GM21360 (cell line): ENCODE results near the gene ATG16L2.
"Not testable (repeated sequence)": the region's sequence is repeated elsewhere in the genome, so short reads cannot be mapped to it uniquely, and the experiment has no call there.

Experiments used
- ATAC-seq: cut with Tn5 transposase; IDR thresholded peaks from one replicate; pipeline ENCODE4 v1.9.1; 2021; ENCODE audit warnings: mild to moderate bottlenecking, moderate library complexity; ENCODE audit not compliant: unreplicated experiment

Gene ATG16L2

DNA sequence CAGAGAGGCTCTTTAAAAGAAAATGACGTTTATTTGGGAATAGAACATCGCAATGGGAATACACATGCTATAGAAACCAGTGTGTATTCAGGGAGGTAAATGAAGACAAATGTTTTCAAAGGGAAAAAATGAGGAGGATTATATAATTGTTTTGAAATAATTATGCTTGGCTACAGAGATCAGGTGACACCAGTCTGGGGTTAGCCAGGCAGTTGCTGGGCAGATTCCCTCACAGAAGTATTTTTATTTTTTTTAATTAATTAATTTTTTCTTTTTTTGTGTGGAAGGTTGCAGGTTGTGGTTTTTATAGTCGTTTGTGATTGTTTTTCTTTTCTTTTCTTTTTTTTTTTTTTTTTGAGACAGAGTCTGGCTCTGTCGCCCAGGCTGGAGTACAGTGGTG is 14.8 kb upstream of the ATG16L2 start:
- ATAC-seq: no peak

- no peak for ATAC-seq
Measured at GRCh38 chr11:72802822-72803221, 11.4 kb upstream of the ATG16L2 start.

DNA sequence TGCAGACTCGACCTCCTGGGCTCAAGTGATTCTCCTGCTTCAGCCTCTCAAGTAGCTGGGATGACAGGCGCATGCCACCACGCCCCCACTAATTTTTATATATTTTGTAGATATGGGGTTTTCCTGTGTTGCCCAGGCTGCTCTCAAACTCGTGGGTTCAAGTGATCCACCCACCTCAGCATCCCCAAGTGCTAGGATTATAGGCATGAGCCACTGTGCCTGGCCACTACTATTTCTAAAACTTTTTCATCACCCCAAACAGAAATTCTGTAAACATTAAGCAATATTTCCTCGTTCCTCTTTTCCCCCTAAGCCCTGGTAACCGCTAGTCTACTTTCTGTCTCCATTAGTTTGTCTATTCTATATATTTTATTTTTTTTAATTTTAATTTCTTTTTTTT is 9.0 kb upstream of the ATG16L2 start:
- ATAC-seq: no peak

DNA sequence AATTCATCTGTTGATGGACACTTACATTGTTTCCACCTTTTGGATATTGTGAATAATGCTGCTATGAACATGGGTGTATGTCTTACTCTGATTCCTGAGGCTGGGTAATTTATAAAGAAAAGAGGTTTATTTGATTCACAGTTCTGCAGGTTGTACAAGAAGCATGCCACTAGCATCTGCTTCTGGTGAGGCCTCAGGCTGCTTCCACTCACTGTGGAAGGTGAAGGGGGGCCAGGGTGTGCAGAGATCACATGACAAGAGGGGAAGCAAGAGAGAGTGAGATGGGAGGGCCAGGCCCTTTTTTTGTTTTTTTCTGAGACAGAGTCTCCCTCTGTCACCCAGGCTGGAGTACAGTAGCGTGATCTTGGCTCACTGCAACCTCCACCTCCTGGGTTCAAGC is 7.8 kb upstream of the ATG16L2 start:
- not testable (repeated sequence) for ATAC-seq

GRCh38 chr11:72807021-72807693 is 7.1 kb upstream of the ATG16L2 start:
- ATAC-seq: no peak

DNA sequence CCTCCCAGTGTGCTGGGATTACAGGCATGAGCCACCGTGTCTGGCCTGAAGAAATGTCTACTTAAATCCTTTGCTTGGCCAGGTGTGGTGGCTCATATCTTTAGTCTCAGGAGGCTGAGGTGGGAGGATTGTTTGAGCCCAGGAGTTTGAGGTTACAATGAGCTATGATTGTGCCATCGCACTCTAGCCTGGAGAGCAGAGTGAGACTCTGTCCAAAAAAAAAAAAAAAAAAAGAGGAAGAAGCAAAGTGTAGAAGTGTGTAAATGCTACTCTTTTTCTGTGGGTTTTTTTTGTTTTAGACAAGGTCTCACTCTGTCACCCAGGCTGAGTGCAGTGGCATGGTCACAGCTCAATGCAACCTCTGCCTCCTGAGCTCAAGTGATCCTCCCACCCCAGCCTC is 6.4 kb upstream of the ATG16L2 start:
- ATAC-seq: no peak

DNA sequence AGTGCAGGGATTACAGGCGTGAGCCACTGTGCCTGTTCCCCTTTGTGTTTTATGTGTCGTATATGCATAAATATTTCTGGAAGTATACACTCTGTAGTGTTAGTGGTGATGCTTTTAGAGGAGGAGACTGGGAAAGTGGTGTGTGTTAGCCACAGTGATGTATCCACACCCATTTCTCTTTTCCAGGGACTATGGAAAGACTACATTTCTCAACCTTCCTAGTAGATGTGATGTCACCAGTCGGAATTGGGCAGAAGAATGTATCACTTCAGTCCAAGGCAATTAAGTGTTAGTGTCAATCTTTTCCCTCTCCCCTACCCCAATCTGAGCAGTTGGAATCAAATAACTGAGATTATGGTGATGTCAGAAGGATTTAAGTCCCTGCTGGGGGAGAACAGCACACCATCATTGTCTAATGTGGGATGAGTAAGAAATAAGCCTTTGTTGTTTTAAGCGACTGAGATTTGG is 5.8 kb upstream of the ATG16L2 start:
- no peak for ATAC-seq

- not testable (repeated sequence) for ATAC-seq
Measured at GRCh38 chr11:72811686-72812085, 2.5 kb upstream of the ATG16L2 start.

DNA sequence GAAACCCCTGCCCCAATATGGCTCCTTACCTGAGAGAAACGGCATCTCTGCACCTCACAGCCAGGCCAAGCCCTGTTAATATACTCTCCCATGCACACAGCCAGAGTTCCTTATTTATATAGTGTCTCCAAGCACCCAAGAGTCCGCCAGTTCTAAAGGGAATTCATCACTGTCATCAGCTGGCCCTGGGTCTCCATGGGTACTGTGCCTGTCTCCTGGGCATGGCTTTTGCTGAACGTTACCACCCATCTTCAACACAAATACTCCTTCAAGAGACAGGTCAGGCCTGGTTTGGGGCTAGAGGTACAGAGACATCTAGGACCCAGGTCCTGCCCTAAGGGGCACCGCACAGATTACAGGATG is 1.6 kb upstream of the ATG16L2 start:
- ATAC-seq: no peak

- ATAC-seq: no peak
Measured at GRCh38 chr11:72812967-72813739, 1.1 kb upstream of the ATG16L2 start.

DNA sequence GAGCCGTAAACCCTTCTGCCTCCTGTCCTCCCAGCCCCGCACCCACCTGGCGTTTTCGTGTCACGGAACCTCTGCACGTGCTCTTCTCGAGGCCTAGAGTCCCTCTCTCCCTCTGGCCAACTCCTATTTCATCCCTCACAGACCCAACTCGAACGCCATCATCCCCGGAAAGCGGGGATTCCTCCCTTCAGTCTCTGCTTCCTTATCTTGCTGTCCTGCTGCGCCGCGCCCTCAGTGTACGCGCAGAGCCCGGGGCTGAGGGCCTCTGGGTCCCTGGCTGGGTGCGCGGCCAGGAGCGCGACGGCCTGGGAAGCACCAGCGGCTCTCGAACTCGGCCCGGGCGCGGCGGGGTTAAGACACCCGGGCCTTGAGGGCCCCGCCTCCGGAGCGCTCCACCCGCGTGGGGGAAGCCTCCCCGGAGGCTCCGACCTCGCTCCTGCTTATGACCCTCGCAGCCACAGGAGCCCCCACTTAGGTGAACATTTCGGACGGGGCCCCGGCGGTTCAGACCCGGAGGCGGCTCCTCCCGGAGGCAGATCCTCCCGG is 398 bp upstream of the ATG16L2 start:
- peak; percentile 38 for ATAC-seq

GRCh38 chr11:72815110-72815618 is 953 bp downstream of the ATG16L2 start:
- ATAC-seq: no peak

DNA sequence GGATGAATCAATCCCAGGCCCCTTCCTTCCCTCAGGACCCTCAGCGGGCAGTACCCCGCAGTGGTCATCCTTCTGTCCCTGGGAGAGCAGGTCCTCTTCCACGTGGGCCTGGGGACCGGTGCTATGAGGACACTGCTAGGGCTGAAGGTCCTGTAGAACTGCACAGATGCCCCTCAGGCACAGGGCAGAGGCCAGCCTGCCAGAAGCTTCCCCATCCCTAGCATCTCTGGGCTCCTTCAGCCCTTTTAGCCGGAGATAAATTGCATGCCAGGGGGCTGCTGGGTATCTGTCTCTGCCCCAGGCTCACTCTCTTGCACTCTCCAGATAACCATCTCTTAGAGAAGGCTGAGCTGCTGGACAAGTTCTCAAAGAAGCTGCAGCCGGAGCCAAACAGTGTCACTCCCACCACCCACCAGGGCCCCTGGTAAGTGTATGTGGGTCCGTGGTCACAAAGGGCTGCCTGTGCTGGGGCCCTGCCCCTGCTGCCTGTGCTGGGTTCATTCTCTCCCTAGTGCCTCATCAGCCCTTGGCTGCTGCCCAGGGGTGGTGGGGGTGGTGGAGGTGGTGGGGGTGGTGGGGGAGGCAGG is 2.3 kb downstream of the ATG16L2 start:
- ATAC-seq: no peak

DNA sequence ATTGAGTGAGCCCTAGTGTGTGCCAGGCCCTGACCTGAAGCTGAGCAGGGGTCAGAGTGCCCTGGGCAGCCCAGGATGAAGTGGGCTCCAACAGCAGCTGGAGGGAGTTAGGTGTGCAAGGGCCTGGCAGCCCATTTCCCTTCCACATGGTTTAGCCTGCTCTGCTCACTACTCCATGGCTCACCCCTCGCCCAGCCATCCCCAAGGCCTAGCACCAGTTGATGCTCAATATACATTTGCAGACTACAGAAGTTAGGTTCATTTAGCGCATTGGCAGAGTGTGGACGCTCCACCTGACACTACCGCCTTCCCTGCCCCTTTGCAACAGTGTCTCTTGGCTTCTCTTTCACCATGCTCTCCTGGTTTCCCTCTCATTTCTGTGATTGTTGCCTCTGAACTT is 3.8 kb downstream of the ATG16L2 start:
- no peak for ATAC-seq

DNA sequence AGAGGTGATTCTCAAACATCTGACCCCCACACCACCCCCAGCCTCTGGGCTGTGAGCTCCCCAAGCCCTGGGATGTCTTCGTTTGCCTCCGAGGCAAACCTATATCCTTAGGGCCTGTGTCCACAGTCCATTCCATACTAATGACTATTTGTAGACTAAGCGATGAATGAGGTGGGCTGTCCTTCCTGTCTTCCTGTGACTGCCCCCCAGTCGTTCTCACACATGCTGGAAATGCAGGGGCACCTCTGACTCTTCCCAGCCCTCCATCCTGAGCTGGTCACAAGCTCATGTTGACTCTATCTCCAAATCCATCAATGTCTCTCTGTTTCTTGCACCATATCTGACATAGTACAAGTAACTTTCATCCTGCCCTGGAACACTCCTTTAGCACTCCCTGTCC is 4.8 kb downstream of the ATG16L2 start:
- ATAC-seq: no peak

DNA sequence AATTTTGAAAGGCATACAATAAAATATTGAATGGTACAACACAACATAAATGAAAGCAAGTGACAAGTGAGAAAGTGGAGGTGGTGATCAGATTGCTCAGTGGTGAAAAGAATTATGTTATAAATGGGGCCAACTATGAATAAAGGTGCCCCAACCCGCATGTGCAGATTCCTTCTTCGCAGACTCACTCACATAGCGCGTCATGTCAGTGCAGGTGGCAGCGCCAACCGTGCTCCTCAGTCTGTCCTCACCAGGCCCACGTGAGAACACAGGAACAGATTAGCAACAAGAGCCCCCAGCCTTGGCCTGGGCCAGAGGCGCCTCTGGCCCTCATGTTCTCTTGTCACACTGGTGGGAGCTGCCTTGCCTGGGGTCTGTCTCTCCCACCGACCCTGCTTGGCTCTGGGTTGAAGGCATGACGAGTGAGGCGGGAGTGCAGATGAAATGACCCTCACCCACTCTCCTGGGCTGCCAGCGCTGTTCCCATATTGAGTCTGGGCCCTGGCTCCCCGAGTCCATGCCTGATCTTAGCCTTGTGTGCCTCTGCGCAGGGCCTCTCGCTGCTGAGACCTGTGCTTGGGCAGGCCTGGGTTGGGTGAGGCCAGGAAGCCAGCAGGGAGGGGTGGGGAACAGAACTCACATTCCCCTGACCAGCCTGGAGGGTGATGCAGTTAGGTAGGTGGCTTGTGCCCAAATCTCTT is 6.4 kb downstream of the ATG16L2 start:
- ATAC-seq: no peak

DNA sequence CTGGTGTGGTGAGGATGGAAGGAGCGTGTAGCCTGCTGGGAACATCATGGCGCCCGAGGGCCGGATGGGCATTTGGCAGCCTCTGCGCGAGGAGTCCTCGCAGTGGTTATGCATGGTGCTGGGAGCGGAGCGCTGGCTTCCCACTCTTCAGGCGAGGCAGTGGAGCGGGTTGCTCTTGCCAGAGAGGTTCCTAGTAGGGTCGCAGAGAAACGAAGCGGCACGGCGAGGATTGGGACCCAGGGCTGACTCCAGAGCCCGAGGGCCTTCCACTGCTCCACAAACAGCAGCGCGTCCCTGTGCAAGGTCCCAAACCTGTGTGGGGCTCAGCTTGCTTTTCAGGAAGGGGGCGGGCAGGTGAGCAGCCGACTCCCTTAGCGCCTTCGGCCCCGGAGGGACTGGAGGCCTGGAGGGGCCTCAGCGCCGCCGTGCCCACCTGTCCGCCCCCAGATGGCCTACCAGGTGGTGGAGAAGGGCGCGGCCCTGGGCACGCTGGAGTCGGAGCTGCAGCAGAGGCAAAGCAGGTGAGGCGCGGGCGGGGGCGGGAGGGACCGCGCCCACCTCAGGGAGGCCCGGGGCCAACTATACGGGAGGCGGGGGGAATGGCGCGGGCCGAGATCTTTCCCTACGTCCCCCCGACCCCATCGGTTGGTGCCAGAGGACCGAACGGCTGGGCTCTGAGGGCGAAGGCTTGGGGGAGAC is 7.2 kb downstream of the ATG16L2 start:
- no peak for ATAC-seq

DNA sequence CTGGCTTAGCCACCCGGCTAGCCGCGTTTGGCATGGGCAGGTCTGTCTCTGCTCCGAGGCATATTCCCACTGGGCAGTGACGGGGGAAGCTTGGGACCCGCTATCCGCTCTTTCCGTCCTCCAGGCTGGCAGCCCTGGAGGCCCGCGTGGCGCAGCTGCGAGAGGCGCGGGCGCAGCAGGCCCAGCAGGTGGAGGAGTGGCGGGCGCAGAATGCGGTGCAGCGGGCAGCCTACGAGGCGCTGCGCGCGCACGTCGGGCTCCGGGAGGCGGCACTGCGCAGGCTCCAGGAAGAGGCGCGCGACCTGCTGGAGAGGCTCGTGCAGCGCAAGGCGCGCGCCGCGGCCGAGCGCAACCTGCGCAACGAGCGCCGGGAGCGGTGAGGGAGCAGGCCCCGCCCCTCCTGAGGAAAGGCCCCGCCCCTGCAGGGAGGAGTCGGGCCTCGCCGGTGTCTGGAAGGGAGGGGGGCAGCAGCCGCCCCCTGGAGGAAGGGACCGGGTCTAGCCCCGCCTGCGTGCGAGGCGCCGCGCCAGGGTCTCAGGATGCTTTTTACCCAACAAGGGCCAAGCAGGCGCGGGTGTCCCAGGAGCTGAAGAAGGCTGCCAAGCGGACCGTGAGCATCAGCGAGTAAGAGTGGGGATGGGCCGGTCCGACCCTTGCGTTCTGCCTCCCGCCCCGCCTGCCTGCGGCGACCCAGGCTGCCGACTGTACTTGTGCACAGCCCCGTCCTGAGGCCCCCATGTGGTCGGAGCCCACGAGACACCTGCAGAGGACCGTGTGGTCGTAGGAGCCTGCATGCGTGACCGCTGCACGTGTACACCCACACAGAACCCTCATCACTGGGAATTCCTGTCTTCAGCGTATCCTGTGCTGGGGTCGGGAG is 7.9 kb downstream of the ATG16L2 start:
- ATAC-seq: peak; percentile 47

DNA sequence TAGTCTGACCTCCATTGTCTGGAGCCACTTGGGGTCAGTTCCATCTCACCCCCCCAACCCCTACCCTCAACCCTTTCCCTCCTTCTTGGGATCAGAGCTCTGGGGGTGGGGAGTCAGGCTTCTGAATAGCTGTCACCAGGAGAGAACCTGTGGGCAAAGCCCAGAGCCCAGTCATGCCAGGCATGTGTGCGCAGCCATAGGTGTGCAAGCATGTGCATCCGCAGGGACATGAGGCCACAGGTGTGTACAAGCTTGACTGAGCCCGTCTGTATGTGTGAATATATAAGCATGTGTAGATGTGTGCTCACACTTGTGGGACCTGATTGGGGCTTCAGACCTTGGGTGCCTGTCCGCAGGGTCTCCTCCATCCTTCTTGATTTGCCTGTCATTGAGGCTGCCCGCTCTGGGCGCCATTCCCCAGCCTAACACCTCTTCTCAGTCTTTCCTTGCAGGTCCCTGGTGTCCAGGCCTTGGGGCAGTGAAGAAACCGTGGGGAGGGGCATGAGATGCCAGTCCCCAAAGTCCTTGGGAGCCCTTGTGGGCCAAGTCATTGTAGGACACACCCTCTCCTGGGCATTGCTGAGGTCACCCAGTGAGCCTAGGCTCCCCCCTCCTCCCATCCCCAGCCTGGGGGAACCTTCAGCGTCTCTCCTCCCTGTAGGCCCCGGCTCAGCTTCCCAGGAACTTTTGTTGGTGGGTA is 9.0 kb downstream of the ATG16L2 start:
- no peak for ATAC-seq
